Stimulated activated CD8-positive, alpha-beta memory T cell treated with anti-CD3 and anti-CD28 coated beads, Interleukin-4, amount 100 ng/mL, for 1 hour (primary cell): ENCODE measurements around the gene SH2D7.
A peak's percentile ranks its signal among the peaks of the same experiment; 100 is the strongest.

Experiments
- DNase-seq, 2 donors: peaks; one replicate each; pipeline ENCODE4 v3.0.0-alpha.2; 2020; ENCODE audit warnings: low read depth in 2 of 2, low spot score in 1 of 2

The SH2D7 gene

GRCh38 chr15:78103406-78104118 is 11.2 kb downstream of the SH2D7 start:
- DNase-seq: peak in 1 of 2 donors; percentile 29

- no peak for DNase-seq
Measured at GRCh38 chr15:78104119-78104479, 11.7 kb downstream of the SH2D7 start.

GRCh38 chr15:78104566-78105475 is 12.5 kb downstream of the SH2D7 start:
- DNase-seq: no peak

GRCh38 chr15:78105476-78106241 is 13.3 kb downstream of the SH2D7 start:
- no peak for DNase-seq

GRCh38 chr15:78107471-78107870 is 15.1 kb downstream of the SH2D7 start:
- DNase-seq: no peak

GRCh38 chr15:78108300-78109084 is 16.1 kb downstream of the SH2D7 start:
- DNase-seq: peak; percentile 66 to 74

GRCh38 chr15:78109156-78109555 is 16.8 kb downstream of the SH2D7 start:
- no peak for DNase-seq

- DNase-seq: no peak
Measured at GRCh38 chr15:78110096-78110495, 17.7 kb downstream of the SH2D7 start.

- no peak for DNase-seq
Measured at GRCh38 chr15:78110916-78111475, 18.6 kb downstream of the SH2D7 start.

GRCh38 chr15:78111788-78112187 is 19.4 kb downstream of the SH2D7 start:
- DNase-seq: no peak

GRCh38 chr15:78112551-78112950 is 20.2 kb downstream of the SH2D7 start:
- DNase-seq: no peak

GRCh38 chr15:78120523-78120922 is 28.2 kb downstream of the SH2D7 start:
- DNase-seq: no peak

GRCh38 chr15:78125267-78125666 is 32.9 kb downstream of the SH2D7 start:
- no peak for DNase-seq

- no peak for DNase-seq
Measured at GRCh38 chr15:78127882-78128281, 35.5 kb downstream of the SH2D7 start.

- DNase-seq: no peak
Measured at GRCh38 chr15:78129077-78129750, 36.9 kb downstream of the SH2D7 start.

- no peak for DNase-seq
Measured at GRCh38 chr15:78129751-78130287, 37.5 kb downstream of the SH2D7 start.

GRCh38 chr15:78130466-78131294 is 38.3 kb downstream of the SH2D7 start:
- no peak for DNase-seq

GRCh38 chr15:78131295-78132061 is 39.1 kb downstream of the SH2D7 start, which contains the start of gene CIB2:
TSS of gene CIB2 (minus strand) at chr15:78131445. CDS start at chr15:78131215, 230 bp downstream.
- peak; percentile 37 to 52 for DNase-seq
